ENCODE results near the gene MED14.

MED14 gene

DNA sequence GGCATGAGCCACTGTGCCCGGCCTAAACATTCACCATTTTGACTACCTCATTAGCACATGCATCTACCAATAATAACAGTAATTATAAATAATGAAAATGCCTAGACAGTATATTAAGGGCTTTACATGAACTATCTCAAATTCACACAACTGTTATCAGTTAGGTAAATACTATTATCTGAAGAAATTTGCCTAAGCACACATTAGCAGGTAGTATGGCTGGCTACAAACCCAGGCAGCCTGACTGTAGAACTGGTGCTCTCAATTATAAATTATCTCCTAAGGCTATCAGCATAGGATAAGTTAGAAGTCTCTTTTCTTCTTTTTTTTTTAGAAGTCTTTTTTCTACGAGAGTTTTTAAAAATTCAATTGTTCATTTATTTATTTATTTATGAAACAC lies 73.9 kb downstream of the MED14 start:
- TF ChIP-seq ZFX (IDR thresholded peaks at IDR 0.05) = no peak
- TF ChIP-seq, protein P1, sequence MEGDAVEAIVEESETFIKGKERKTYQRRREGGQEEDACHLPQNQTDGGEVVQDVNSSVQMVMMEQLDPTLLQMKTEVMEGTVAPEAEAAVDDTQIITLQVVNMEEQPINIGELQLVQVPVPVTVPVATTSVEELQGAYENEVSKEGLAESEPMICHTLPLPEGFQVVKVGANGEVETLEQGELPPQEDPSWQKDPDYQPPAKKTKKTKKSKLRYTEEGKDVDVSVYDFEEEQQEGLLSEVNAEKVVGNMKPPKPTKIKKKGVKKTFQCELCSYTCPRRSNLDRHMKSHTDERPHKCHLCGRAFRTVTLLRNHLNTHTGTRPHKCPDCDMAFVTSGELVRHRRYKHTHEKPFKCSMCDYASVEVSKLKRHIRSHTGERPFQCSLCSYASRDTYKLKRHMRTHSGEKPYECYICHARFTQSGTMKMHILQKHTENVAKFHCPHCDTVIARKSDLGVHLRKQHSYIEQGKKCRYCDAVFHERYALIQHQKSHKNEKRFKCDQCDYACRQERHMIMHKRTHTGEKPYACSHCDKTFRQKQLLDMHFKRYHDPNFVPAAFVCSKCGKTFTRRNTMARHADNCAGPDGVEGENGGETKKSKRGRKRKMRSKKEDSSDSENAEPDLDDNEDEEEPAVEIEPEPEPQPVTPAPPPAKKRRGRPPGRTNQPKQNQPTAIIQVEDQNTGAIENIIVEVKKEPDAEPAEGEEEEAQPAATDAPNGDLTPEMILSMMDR (conservative IDR thresholded peaks at IDR 0.05) = no peak

DNA sequence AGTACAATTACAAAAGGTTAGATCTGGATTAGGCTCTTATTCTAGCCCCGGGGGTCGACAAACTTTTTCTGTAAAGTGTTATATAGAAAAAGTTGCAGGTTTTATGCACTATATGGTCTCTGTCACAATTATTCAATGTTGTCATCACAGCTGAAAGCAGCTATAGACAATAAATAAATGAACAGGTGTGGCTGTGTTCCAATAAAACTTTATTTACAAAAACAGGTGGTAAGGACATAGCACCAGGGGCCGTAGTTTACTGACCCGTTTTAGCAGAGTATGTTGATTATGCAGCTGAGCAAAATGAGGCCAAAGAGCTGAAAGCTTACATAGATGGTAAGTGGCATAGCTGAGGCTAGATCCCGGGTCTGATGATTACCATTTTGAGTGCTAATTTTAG lies 75.0 kb downstream of the MED14 start:
- TF ChIP-seq ZFX (IDR thresholded peaks at IDR 0.05) = no peak
- TF ChIP-seq, protein P1 (conservative IDR thresholded peaks at IDR 0.05) = no peak
- no peak overlapping the region for H3K27ac ChIP-seq

More for the DNA sequence above, 73.9 kb downstream of the MED14 start:
- H3K27ac ChIP-seq = no peak overlapping the region

DNA sequence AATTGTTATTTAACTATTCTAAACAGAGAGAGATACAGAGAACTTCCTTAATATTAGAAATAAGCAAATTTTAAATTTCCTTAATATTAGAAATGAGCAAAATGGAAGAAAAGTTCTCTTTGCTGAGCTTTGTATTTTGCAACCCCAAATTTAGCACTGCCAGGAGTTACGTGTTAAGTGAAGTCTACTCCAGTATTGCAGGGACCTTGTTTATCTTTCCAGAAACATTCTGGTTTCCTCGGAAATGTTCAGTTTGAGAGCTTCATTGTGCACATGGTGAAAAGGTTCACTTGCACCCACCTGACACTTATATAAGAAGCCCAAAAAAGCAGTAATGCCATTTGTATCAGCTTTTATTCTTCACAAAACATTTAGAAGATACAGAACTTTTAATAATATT lies 81.8 kb downstream of the MED14 start:
- H3K27ac ChIP-seq = no peak overlapping the region
- TF ChIP-seq, protein P1 (conservative IDR thresholded peaks at IDR 0.05) = no peak
- no peak for TF ChIP-seq ZFX (IDR thresholded peaks at IDR 0.05)

DNA sequence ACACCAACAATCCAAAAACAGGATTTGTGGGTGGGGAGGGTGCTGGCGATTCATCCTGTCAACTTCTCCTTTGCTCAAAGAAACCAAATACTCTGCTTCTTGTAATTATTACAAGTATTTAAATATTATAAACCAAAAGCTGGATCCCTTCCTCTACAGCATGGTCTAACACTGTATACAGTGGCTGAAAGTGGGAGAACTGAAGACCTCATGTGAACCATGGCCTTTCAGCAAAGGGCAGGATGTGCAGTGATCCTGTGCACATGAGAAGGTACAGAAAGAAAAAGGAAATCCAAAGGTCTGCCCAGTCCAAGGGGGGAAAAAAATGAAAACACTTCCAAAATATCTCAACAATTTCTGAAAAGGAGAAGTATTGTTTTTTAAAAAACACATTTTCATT lies 82.7 kb downstream of the MED14 start:
- no peak overlapping the region for H3K27ac ChIP-seq
- no peak for TF ChIP-seq ZFX (IDR thresholded peaks at IDR 0.05)
- TF ChIP-seq, protein P1 (conservative IDR thresholded peaks at IDR 0.05) = no peak

DNA sequence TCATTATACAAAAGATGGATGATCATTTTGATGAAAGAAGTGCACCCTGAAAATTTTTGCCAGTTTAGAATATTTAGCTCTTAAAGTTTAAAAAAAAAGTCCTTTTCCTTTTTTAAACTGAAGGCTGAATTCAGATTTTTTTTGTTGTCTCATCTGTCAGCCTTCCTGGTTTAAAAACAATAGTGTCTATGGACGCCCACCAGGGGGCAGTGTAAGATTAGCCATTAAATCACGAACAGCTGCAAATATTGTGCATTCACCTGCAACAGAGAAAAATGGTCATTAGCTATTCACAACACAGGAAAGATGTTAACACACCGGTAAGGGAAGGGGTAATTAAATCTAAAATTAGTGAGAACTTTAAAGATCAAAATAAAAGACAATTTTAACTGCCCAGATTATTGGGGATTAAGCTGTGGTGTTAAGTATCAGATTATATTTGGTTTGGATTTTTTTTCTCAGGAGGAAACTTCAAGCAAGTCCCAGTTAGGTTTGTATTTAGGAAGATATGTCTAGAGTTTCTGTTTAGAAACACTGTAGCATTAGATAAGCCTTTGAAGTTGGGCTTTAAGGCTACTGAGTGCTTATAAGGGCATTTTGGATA lies 83.6 kb downstream of the MED14 start:
- H3K27ac ChIP-seq = no peak overlapping the region
- TF ChIP-seq, protein P1 (conservative IDR thresholded peaks at IDR 0.05) = peak; percentile 72
- no peak for TF ChIP-seq ZFX (IDR thresholded peaks at IDR 0.05)

DNA sequence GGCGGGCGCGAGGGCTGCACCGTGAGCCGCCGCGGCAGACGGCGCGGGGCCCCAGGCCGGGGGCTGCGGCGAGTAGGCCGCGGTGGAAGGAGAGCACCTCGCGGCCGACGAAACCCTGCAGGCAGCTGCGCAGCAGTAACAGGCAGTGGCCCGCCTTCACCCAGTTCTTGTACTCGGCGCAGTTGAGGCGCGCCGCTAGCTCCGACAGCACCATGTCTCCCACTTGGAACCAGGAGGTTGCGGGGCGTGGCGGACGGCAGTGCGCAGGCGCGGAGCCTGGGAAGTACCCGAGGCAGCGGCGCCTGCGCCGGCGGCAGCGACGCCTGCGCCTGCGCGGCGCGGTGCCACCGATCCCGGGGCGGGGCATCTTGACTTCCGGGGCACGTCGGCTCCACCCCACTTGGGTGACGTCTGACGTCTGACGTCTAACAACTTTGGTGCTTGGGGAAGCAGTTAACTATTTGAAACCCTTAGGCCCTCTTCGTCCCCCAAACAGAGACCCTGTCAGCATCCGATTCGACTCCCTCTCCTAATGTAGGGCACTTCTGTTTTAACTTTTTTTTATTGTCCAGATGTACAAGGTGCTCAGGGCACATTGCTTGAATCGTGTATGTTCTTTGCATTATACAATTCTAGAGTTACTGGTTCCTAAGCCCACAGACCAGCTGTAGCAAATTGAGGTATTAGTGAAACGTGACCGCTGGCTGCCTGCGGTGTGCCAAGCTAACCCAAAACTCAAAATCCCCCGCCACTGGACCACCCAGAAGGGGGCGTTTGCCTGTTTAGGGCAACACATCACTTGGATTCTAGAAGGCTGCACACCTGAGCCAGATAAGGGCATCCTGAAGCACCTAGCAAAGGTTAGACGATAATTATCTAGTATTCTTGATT lies 87.8 kb downstream of the MED14 start, which contains the start of gene CXorf38:
CXorf38 (minus strand) TSS at position 255 of the 891 bp plus-strand sequence; CDS start at position 214, 41 bp downstream.
- TF ChIP-seq, protein P1 (conservative IDR thresholded peaks at IDR 0.05) = no peak
- peak; percentile 29; the same call in 1 of the 2 replicates for TF ChIP-seq ZFX (IDR thresholded peaks at IDR 0.05)
- H3K27ac ChIP-seq = peak within 1 kb of the TSS; percentile 93
